GM21717 (cell line): ENCODE data around the gene PITPNC1.
"Not testable (repeated sequence)": the region's sequence is repeated elsewhere in the genome, so short reads cannot be mapped to it uniquely, and the experiment has no call there.

Experiments used
- ATAC-seq: cut with Tn5 transposase; IDR thresholded peaks from one replicate; pipeline ENCODE4 v1.9.1; 2021; ENCODE audit warnings: mild to moderate bottlenecking, moderate library complexity; ENCODE audit not compliant: unreplicated experiment

Gene PITPNC1

DNA sequence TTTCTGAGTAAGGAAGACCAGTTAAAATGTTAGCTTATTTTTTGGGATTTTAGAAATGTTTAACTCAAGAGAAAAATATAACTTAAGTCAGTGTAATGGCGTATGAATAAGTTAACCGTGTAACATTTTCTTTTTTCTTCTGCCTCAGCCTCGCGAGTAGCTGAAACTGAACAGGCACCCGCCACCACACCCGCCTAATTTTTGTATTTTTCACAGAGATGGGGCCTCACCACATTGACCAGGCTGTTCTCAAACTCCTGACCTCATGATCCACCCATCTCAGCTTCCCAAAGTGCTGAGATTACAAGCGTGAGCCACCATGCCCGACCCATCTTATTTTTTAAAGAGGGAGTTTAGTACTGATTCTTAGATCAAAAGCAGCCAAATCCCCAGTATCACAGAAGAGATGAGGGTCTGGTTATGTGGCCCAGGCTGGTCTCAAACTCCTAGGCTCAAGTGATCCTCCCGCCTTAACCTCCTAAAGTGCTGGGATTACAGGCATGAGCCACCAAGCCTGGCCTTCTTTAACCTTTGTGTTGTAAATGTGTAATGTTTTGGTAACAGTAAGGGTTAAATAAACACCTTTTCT is 16.8 kb downstream of the PITPNC1 start:
- no peak for ATAC-seq

DNA sequence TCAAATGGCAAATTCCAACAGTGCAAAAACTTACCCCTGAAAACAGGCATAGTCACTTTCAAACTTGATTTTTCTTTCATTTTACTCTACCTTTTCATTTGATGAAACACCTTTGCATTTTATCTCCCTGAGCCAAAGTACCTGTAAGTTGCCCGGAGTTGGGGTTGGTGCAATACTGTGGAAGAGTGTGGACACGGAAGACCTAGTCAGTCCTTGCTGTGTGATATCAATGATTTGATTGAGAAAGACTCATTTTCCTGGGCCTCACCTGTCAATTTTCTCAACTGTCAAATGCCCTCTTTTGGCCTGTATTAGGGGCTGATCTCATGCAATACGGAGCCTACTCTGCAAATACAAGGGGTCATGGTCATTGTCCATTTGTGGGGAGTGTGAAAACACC is 22.6 kb downstream of the PITPNC1 start:
- no peak for ATAC-seq

DNA sequence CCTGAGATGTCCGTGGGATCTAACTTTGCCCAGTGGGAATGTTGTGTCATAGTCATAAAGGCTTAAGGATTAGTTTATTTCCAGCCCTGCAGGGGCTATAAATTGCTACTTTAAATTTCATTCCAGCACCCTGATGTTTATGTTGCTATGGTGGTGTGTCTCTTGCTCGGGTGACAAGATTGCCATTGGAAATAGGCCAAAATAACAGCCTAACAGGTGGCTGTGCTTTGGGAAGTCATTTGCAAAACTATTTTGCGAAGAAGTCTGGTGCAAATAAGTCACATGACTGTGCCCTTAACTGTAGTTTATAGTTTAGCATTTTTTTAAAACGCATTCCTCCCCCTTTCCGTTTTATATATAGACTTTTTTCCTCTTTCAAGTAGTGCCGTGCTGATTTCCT is 23.1 kb downstream of the PITPNC1 start:
- ATAC-seq = no peak

DNA sequence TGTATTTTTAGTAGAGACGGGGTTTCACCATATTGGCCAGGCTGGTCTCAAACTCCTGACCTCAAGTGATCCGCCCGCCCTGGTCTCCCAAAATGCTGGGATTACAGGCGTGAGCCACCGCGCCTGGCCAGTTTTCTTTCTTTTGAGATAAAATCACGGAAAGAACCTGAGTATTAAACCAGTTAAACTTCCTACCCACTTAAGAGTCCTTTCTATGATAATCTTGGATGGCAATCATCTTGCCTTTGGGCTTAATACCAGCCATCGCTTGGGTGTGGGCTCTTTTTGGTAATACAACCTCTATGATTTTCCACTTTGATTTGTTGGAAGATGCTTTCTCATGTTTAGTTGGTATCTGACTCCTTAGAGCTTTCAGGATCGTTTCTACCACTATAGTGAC is 24.0 kb downstream of the PITPNC1 start:
- no peak for ATAC-seq

DNA sequence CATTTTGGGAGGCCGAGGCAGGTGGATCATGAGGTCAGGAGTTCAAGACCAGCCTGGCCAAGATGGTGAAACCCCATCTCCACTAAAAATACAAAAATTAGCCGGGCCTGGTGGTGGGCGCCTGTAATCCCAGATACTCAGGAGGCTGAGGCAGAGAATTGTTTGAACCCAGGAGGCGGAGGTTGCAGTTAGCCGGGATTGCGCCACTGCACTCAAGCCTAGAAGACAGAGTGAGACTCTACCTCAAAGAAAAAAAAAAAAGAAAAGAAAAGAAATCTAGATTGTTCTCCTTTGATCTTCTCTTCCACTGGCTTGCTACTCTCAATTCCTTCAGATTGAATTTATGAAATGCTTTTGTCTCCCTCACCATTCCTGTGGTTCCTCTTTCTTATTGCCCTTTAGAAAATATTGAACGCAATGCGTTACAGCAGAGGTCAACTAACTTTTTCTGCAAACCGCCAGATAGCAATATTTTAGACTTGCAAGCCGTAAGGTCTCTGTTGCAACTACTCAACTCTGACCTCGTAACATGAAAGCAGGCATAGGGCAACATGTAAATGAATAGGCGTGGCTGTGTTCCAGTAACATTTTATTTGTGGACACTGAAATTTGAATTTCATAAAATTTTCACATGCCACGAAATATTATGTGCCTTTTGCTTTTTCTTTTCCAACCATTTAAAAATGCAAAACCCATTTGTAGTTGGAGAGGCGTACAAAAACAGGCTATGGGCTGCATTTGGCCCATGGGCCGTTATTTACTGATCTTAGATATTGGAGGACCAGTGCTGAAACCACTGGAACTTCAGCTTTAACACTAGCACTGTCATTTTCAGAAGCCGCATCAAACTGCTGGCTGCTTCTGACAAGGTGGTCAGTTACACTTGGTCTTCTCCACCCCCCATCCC is 24.8 kb downstream of the PITPNC1 start:
- no peak for ATAC-seq

DNA sequence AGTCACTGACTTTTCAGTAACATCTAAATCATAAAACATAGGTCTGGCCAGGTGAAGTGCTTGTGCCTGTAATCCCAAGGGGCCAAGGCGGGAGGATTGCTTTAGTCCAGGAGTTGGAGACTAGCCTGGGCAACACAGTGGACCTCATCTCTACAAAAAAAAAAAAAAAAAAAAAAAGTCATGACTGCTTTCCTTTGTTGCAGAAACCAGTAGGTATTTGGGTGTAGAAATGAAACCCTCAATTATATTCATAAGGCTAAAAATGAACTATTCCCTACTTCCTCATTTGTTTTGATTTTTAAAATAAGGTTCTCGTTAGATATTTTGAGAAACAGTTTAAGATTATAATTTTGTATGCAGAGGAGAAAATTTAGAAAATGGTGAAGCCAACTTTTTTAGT is 26.0 kb downstream of the PITPNC1 start:
- ATAC-seq = no peak

DNA sequence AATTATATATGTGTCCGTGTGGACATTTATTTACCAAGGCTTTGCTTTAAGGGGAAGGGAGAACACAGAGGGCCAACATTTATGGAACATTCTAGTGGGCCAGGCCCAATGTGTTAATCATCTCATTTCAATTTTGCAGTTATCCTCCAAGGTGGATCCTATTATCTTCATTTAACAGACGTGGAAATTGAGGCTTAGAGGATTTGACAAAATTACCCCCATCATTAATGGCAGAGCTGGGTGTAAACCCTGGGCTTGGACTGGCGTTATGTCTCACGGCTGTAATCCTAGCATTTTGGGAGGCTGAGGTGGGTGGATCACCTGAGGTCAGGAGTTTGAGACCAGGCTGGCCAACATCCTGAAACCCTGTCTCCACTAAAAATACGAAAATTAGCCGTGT is 26.4 kb downstream of the PITPNC1 start:
- no peak for ATAC-seq

DNA sequence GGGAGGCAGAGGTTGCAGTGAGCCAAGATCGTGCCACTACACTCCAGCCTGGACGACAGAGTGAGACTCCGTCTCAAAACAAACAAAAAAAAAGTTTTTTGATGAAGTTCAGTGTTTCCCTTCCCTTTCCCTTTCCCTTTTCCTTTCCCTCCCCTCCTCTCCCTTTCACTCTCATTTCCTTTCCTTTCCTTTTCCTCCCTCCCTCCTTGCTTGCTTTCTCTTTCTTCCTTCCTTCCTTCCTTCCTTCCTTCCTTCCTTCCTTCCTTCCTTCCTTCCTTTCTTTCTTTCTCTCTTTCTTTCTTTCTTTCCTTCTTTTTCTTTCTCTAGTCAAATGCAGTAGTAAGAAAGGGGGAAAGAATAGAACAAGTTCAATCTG is 31.4 kb downstream of the PITPNC1 start:
- not testable (repeated sequence) for ATAC-seq

DNA sequence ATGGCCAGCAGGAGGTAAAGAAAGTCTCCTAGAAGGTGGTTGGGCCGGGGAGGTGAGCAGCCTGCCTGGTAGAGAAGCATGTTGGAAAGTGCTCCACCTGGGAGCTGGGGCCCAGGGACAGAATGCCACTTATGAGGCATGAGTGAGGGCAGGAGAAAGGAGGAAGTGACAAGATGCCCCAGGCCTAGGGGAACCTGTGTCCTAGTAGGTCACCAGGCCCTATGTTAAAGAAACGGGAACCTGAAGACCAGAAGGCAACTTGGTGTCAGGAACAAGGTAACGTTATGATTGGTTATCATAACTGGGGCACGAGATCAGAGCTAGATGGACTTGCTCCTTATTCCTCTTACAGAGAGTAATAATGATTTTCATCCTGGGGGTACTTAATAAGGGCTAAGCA is 34.3 kb downstream of the PITPNC1 start:
- ATAC-seq = no peak

DNA sequence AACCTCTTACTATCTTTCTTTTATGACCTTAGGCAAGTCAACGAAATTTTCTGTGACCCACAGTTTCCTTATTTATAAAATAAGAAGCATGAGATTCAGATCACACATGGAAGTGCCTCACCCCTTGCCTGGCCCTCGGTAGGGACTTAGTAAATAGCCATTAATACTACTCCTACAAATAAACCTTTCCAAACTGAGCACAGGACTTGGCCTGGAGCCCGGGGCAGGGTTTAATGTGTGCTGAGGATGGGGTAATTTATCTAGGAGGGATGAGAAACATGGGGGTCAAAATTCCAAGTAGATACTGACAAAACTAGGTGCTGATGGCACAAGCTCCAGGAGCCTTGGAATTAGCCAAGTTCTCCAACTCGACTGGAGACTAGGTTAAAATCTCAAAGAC is 35.0 kb downstream of the PITPNC1 start:
- no peak for ATAC-seq

DNA sequence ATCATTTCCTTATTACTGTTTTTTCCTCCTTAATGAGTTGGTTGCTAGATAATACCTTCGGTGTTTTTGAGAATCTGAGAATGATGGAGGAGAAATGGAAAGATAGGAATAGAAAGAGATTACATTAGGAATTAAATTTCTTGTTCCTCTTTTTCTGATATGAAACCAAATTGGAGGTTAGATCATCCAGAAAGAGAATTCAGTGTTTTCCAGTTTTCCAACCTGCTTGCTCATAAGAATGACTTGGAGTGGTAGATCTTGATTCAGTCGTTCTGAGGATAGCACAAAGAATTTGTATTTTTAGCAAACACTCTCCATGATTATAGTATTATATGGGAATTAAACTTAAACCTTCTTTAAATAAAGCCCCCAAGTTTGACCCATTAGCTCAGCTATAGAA is 35.9 kb downstream of the PITPNC1 start:
- ATAC-seq = no peak

DNA sequence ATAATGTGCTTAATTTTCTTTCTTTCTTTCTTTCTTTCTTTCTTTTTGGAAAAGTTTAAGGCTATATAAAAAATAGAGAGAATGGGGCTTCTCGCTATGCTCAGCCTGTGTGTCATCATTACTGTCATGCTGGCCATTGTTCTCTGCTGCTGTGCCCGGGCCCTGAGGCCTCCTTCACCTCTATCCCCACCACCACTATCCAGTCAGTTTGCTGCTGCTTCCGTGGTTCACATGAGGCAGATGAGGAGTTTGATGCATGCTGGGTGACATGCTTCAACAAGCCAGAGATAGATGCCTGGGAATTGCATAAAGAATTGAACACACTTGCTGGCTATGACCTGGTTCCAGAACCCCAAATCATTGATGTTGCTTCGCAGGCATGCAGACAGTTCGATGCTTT is 36.3 kb downstream of the PITPNC1 start:
- no peak for ATAC-seq

DNA sequence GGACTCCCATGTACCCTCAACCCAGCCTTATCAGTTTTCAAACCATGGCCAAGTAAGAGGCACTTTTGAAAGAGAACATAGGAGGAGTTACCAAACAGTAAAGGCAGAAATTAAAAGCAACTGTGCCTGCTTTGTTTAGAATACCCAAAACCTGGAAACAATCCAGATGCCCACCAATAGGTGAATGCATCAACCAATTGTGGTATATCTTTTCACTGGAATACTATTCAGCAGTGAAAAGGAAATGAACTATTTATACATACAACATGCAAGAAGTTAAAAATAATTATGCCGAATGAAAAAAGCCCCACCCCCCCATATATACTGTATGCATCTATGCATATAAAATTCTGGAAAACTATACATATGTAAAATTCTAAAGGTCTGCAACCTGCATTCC is 37.0 kb downstream of the PITPNC1 start:
- ATAC-seq = no peak

DNA sequence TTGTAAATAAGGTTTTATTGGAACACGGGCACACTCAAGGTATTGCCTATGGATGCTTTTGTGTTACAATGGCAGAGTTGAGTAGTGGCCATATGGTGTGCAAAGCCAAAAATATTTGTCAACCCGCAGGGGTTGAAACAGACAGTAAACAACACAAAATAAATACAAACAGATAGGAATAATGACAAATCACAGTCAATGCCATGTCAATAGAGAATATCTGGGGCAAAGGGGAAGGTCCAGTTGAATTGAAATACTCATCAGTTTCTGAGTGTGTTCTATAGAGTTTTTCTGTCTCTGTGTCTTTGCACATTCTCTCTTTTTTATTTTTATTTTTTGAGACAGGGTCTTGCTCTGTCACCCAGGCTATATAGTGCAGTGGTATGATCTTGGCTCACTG is 37.5 kb downstream of the PITPNC1 start:
- no peak for ATAC-seq

DNA sequence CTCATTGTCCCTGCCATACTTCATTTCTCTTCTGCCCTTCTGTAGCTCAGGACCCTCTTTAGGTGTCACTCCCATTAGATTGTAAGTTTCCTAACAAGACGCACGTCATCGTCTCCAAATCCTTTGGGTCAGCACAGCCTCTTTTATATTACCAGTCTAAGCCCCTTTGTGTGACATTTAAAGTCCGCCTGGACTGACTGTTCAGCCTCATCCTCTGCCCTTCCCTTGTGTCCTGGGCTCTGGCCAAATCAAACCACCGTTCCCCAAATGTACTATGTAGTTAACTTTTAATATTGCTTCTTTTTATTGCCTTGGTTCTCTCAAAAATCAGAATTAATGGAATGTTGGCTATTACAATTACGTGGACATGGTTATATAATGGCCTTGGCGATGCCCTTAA is 38.2 kb downstream of the PITPNC1 start:
- no peak for ATAC-seq

DNA sequence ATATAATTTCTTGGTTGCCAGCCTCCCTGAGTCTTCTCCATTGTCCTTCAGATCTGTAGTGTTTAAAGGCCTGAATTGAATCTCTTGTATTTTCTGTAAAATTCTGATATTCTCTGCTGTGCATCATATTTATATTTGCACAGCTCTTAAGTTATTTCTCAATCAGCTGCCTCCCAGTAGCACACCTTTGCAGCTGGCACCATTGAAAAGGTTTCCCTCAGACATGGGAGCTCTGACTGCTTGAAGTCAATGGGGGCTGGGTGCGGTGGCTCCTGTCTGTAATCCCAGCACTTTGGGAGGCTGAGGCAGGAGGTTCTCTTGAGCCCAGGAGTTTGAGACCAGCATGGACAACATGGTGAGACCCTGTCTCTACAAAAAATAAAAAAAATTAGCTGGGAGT is 40.4 kb downstream of the PITPNC1 start:
- no peak for ATAC-seq

DNA sequence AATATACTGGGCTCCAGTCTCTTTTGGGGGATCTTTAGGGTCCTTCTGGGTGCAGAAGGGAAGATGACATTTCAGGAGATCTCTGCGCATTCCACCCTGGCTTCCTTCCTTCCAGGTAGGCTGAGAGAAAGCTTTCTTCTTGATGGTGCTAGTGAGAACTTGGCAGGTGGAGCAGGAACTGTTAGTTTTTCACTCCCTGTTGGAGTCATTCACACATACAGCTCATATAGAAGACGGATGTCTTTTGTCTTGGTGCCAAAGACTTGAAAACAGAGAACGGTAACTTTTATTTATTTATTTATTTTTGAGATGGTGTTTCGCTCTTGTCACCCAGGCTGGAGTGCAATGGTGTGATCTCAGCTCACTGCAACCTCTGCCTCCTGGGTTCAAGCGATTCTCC is 43.9 kb downstream of the PITPNC1 start:
- ATAC-seq = no peak

DNA sequence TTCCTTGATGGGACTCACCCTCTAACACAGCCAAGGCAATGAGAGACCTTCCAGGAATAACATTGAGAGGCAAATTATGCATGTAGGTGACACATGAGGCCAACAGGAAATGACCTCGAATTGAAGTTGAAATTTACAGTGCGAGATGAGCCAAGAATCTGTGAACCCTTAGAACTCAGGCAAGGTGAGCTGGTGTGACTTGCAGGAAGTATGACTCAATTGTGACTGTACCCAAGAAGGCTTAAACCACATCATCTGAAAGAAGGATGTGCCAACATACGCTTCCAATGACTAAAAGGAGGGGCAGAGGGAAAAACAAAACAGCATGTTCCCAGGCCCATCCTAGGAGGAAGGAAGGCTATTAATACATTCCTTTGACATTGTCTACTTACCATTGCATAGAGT is 44.8 kb downstream of the PITPNC1 start:
- ATAC-seq = no peak

DNA sequence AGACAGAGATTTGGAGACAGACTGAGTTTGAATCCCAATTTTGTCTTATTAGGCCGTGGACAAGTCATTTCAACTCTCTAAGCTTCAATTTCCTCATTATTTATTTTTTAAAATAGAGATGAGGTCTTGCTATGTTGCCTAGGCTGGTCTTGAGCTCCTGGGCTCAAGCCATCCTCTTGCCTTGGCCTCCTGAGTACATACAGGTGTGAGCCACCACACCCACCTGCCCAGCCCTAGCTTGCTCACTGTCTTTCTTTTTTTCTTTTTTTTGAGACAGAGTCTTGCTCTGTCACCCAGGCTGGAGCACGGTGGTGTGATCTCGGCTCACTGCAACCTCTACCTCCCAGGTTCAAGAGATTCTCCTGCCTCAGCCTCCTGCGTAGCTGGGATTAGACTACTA is 45.2 kb downstream of the PITPNC1 start:
- ATAC-seq = not testable (repeated sequence)

DNA sequence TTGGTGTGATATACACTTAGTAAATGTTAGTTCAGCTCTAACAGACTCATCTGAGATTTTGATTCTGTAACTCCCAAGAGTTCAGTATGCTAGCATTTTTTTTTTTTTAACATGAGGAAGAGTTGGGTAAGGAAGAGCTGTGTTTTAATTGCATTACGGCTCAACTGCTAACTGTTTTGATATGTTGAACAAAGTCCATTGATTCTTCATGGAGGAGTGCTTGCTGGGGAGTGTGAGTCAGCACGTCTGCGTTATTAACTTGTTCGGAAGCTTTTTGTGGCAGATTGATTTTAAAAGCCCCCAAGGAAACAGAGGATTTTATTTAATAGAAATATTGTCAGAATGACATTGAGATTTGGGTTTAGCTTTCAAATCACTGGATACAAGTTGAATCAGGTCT is 45.8 kb downstream of the PITPNC1 start:
- ATAC-seq = no peak

DNA sequence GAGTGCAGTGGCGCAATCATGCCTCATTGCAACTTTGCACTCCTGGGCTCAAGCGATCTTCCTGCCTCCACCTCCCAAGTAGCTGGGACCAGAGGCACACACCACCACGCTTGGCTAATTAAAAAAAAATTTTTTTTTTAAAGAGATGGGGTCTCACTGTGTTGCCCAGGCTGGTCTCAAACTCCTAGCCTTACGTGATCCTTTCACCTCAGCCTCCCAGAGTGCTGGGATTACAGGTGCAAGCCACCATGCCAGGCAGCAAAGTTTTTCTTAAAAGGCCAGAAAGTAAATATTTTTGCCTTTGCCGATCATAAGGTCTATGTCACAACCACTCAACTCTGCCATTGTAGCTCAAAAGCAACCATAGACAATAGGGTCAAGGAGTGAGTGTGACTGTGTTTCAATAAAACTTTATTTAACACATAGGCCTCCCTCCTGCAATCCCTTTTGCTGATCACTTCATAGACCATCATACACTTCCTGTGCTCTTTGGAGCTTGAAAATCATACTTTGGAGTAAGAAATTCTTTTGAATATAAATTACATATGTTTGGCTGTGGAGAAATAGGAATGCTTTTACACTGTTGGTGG is 48.6 kb downstream of the PITPNC1 start:
- no peak for ATAC-seq

DNA sequence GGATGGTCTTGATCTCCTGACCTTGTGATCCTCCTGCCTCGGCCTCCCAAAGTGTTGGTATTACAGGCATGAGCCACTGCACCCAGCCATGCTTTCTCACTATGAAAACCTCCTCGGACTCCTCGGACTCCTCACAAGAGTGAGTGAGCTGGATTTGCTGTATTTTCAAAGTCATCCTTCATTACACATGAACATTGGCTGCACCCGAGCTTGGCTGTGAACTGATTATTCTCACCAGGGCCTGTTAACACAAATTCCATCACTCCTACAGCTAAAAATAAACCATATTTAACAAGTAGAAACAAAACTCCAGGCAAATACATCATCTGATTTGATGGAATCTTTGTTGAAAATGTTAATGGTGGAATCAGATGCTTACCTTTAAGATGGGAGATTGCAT is 50.3 kb downstream of the PITPNC1 start:
- no peak for ATAC-seq
